PC-9 (cell line): ENCODE measurements around the gene NRP1. TPM values are rescaled to one million over a fixed set of nuclear protein-coding genes. Genes with fewer than 3 reads are reported as not detected.
"Not testable (repeated sequence)": the region's sequence is repeated elsewhere in the genome, so short reads cannot be mapped to it uniquely, and the experiment has no call there.

Experiments used
- BruUV-seq: library from RNA; stranded (reverse); fragments of 400-500 nt; replicated peaks from 2 replicates; lab custom pipeline; 2021; lab: Mats Ljungman, UMichigan
- CTCF ChIA-PET: fragments of 300-600 bp; sonication (Branson Sonifier 250); formaldehyde crosslinking; loops from one replicate; lab custom pipeline; 2022; ENCODE audit warnings: antibody characterized with exemption; lab: Charles Lee
- POLR2A ChIA-PET: fragments of 300-600 bp; sonication (Branson Sonifier 250); formaldehyde crosslinking; loops from one replicate; lab custom pipeline; 2022; ENCODE audit warnings: antibody characterized with exemption; ENCODE audit not compliant: unreplicated experiment; lab: Charles Lee
- DNase-seq, 2 experiments: peaks; one replicate each; pipeline versions ENCODE4 v3.0.0 to v3.0.0-alpha.2; 2015 to 2022; ENCODE audit warnings: mixed read lengths in 1 of 2
- H2AFZ ChIP-seq: fragments of 200-600 bp; sonication (generic); 2 replicates; pipeline ENCODE4 v1.8.1; 2017; ENCODE audit warnings: antibody characterized with exemption
- H3F3A ChIP-seq: fragments of 200-600 bp; sonication (generic); 2 replicates; pipeline ENCODE4 v1.8.1; 2017; ENCODE audit warnings: antibody characterized with exemption, mild to moderate bottlenecking, low read depth; ENCODE audit not compliant: insufficient read depth
- H3K27ac ChIP-seq: fragments of 200-600 bp; sonication (generic); 2 replicates; pipeline ENCODE4 v1.6.1; 2016; ENCODE audit warnings: mixed run types
- H3K27me3 ChIP-seq: fragments of 200-600 bp; sonication (generic); 2 replicates; pipeline ENCODE4 v1.6.1; 2016; ENCODE audit warnings: low read depth, mixed run types; ENCODE audit not compliant: insufficient read depth
- H3K36me3 ChIP-seq: fragments of 200-600 bp; sonication (generic); 2 replicates; pipeline ENCODE4 v1.6.1; 2016; ENCODE audit warnings: low read depth, mixed run types
- H3K4me1 ChIP-seq: fragments of 200-600 bp; sonication (generic); replicated peaks from 2 replicates; pipeline ENCODE4 v1.6.1; 2016; ENCODE audit warnings: mixed run types; ENCODE audit not compliant: insufficient read depth
- H3K4me2 ChIP-seq: fragments of 200-600 bp; sonication (generic); 2 replicates; pipeline ENCODE4 v1.6.1; 2017; ENCODE audit warnings: mixed run types
- H3K4me3 ChIP-seq: fragments of 200-600 bp; sonication (generic); 2 replicates; pipeline ENCODE4 v1.6.1; 2016; ENCODE audit warnings: mixed run types
- H3K79me2 ChIP-seq: fragments of 200-600 bp; sonication (generic); 2 replicates; pipeline ENCODE4 v1.6.1; 2017; ENCODE audit warnings: low read depth, mixed run types
- H3K9me2 ChIP-seq: fragments of 200-600 bp; sonication (generic); 2 replicates; pipeline ENCODE4 v1.8.1; 2017; ENCODE audit warnings: mild to moderate bottlenecking; ENCODE audit not compliant: insufficient read depth
- H3K9me3 ChIP-seq: fragments of 200-600 bp; sonication (generic); 2 replicates; pipeline ENCODE4 v1.8.1; 2016; ENCODE audit warnings: low read depth; ENCODE audit not compliant: insufficient read depth
- H4K20me1 ChIP-seq: fragments of 200-600 bp; sonication (generic); 2 replicates; pipeline ENCODE4 v1.8.1; 2017; ENCODE audit not compliant: insufficient read depth
- EZH2 ChIP-seq: fragments of 200-600 bp; sonication (generic); IDR thresholded peaks from 2 replicates; pipeline ENCODE4 v1.8.0; 2017; ENCODE audit warnings: antibody characterized with exemption, low read depth
- intact Hi-C: fragments of 100-400 bp; cut with micrococcal nuclease; formaldehyde crosslinking; loops from one replicate; pipeline ENCODE4 v1.10.0; 2022; ENCODE audit not compliant: unreplicated experiment
- total RNA-seq: library from RNA; stranded (reverse); gene quantifications from 2 replicates; pipeline ENCODE4 v1.2.3, GENCODE V29; 2021
- TF ChIP-seq, protein P1 (sequence below): fragments of 200-600 bp; sonication (generic); conservative IDR thresholded peaks from 2 replicates; pipeline ENCODE4 v1.6.1; 2017; ENCODE audit warnings: mixed run types, antibody characterized with exemption, mild to moderate bottlenecking, moderate library complexity

The NRP1 gene
- total RNA-seq, 1 experiment from 2014 or later, result 30.5 TPM

DNA sequence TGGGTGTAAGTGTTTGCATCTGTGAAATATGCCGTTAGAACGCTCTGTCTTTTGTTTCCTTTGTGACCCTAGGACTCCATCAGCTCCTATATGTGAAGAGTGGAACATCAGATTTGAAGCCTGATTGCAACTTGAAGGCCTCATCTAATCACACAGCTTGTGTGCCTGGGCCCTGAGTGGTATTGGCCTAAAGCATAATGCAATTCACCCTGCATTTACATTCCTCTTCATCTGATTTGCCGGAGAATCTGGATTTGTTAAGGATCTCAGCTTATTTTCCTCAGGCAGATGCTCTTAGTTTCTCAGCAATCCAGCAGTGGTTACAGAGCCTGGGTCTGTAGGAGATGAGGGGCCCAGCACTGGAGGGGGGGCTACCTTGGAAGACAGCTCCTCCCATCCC, 193.2 kb downstream of the NRP1 start:
- Histone ChIP-seq H4K20me1 (no peaks in the 10 kb centered on the region), H3K27ac (no peak overlapping the region), H3F3A (no peaks in the 10 kb centered on the region), H2AFZ (no peak overlapping the region), H3K9me2 (no peaks in the 10 kb centered on the region), H3K9me3 (no peaks in the 10 kb centered on the region), H3K4me3 (no peak overlapping the region), H3K4me2 (no peak overlapping the region), H3K27me3 (no peaks in the 10 kb centered on the region), H3K36me3 (no peaks in the 10 kb centered on the region), H3K79me2 (no peaks in the 10 kb centered on the region), H3K4me1 (peaks cover 16% of the 10 kb centered on the region)
- no peak for DNase-seq
- ChIA-PET CTCF (no interaction called here), POLR2A (no interaction called here)
- TF ChIP-seq, protein P1, sequence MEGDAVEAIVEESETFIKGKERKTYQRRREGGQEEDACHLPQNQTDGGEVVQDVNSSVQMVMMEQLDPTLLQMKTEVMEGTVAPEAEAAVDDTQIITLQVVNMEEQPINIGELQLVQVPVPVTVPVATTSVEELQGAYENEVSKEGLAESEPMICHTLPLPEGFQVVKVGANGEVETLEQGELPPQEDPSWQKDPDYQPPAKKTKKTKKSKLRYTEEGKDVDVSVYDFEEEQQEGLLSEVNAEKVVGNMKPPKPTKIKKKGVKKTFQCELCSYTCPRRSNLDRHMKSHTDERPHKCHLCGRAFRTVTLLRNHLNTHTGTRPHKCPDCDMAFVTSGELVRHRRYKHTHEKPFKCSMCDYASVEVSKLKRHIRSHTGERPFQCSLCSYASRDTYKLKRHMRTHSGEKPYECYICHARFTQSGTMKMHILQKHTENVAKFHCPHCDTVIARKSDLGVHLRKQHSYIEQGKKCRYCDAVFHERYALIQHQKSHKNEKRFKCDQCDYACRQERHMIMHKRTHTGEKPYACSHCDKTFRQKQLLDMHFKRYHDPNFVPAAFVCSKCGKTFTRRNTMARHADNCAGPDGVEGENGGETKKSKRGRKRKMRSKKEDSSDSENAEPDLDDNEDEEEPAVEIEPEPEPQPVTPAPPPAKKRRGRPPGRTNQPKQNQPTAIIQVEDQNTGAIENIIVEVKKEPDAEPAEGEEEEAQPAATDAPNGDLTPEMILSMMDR, result no peak
- TF ChIP-seq EZH2, result no peak
- intact Hi-C loops, result no loop called here
- no TSS peak for BruUV-seq

DNA sequence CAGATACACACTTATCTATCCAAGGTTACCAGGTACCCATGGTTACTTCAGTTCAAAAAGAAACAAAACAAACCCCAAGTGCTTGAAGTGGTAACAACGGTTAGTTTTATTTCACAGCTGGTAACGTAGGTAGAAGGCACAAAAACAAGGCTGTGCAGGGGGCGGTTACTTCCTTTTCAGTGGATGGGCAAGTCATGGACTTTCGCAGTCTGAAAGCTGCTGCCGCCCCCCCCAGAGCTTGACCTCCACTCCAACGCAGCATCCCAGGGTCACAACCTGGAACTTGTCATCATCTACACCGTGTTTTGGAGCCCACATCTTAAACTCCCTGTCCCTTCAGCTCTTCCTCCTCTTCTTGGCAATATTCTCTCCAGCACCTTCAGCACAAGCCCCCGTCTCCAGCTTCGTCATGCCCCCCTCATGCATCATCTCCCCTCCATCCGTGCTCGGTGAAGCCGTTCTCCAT, 195.3 kb downstream of the NRP1 start:
- Histone ChIP-seq H3K27ac (no peak overlapping the region), H3K4me3 (no peak overlapping the region), H3K4me2 (no peak overlapping the region), H3K36me3 (no peaks in the 10 kb centered on the region), H3K4me1 (peaks cover 25% of the 10 kb centered on the region), H3K79me2 (no peaks in the 10 kb centered on the region), H3K9me2 (no peaks in the 10 kb centered on the region), H3K9me3 (no peaks in the 10 kb centered on the region; the same call in 1 of the 2 replicates), H3K27me3 (no peaks in the 10 kb centered on the region), H3F3A (peaks cover 6% of the 10 kb centered on the region), H4K20me1 (no peaks in the 10 kb centered on the region), H2AFZ (no peak overlapping the region)
- no peak for DNase-seq
- ChIA-PET CTCF (interaction anchor here (0.6 kb wide), 1 partner anchor 884 kb away, joined by 3 read pairs; no protein-coding TSS in a partner anchor), POLR2A (no interaction called here)
- intact Hi-C loops, result loop anchor here (10.0 kb wide), 1 partner anchor 136 kb away; no protein-coding TSS in a partner anchor
- no peak for TF ChIP-seq EZH2
- TF ChIP-seq, protein P1, result no peak
- BruUV-seq, result no TSS peak

DNA sequence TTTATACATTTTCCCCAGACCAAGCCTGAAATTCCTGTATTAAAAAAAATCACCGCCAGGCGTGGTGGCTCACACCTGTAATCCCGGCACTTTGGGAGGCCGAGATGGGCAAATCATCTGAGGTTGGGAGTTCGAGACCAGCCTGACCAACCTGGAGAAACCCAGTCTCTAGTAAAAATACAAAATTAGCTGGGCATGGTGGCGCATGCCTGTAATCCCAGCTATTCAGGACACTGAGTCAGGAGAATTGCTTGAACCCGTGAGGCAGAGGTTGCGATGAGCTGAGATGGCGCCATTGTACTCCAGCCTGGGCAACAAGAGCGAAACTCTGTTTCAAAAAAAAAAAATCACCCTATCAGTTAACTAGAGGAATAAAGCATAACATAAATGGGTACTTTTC, 195.8 kb downstream of the NRP1 start:
- POLR2A ChIA-PET, H3F3A ChIP-seq, DNase-seq, H3K36me3 ChIP-seq, H3K9me2 ChIP-seq, H3K4me2 ChIP-seq, BruUV-seq, H2AFZ ChIP-seq, H3K9me3 ChIP-seq, H4K20me1 ChIP-seq, H3K4me3 ChIP-seq, H3K79me2 ChIP-seq, CTCF ChIA-PET, H3K27ac ChIP-seq, H3K27me3 ChIP-seq: not testable (repeated sequence)
- intact Hi-C loops, result loop anchor here (10.0 kb wide), 1 partner anchor 136 kb away; no protein-coding TSS in a partner anchor
- peaks cover 29% of the 10 kb centered on the region for H3K4me1 ChIP-seq
